Measurements from ENCODE around the gene IRF6.

The IRF6 gene

GRCh38 chr1:209767096-209767495 lies 38.8 kb downstream of the IRF6 start:
- Histone ChIP-seq H3K4me3 (ENCODE audit: low read depth in 1 of 2, low read length in 1 of 2) (peak overlapping the region; percentile 41 to 45), H3K27me3 (no peaks in the 10 kb centered on the region), H3K27ac (peak overlapping the region; percentile 98), H3K4me1 (ENCODE audit: control insufficient read depth in 1 of 2, insufficient read depth in 1 of 2, low read depth in 1 of 2, low read length in 1 of 2) (peaks cover 63 to 68% of the 10 kb centered on the region in 2 experiments), H3K36me3 (peaks cover 37% of the 10 kb centered on the region), H3K9me3 (no peaks in the 10 kb centered on the region)
- TF ChIP-seq CTCF (IDR thresholded peaks at IDR 0.05), result no peak

GRCh38 chr1:209766051-209766450 lies 39.9 kb downstream of the IRF6 start:
- no peak for TF ChIP-seq CTCF (IDR thresholded peaks at IDR 0.05)
- Histone ChIP-seq H3K36me3 (peaks cover 47% of the 10 kb centered on the region), H3K4me1 (ENCODE audit: control insufficient read depth in 1 of 2, insufficient read depth in 1 of 2, low read depth in 1 of 2, low read length in 1 of 2) (peaks cover 68 to 71% of the 10 kb centered on the region in 2 experiments), H3K27me3 (no peaks in the 10 kb centered on the region), H3K4me3 (ENCODE audit: low read depth in 1 of 2, low read length in 1 of 2) (peak overlapping the region in 1 of 2 experiments; percentile 45), H3K9me3 (no peaks in the 10 kb centered on the region), H3K27ac (peak overlapping the region; percentile 98)

GRCh38 chr1:209761011-209761635 lies 44.8 kb downstream of the IRF6 start:
- Histone ChIP-seq H3K4me1 (ENCODE audit: control insufficient read depth in 1 of 2, insufficient read depth in 1 of 2, low read depth in 1 of 2, low read length in 1 of 2) (peaks cover 69 to 70% of the 10 kb centered on the region in 2 experiments), H3K36me3 (peaks cover 68% of the 10 kb centered on the region), H3K4me3 (ENCODE audit: low read depth in 1 of 2, low read length in 1 of 2) (no peak overlapping the region), H3K27me3 (no peaks in the 10 kb centered on the region), H3K27ac (peak overlapping the region; percentile 98), H3K9me3 (no peaks in the 10 kb centered on the region)
- TF ChIP-seq CTCF (IDR thresholded peaks at IDR 0.05), result no peak

GRCh38 chr1:209759829-209760359 lies 46.0 kb downstream of the IRF6 start:
- Histone ChIP-seq H3K4me1 (ENCODE audit: control insufficient read depth in 1 of 2, insufficient read depth in 1 of 2, low read depth in 1 of 2, low read length in 1 of 2) (peaks cover 69 to 70% of the 10 kb centered on the region in 2 experiments), H3K9me3 (no peaks in the 10 kb centered on the region), H3K27ac (peak overlapping the region; percentile 98), H3K36me3 (peaks cover 64% of the 10 kb centered on the region), H3K4me3 (ENCODE audit: low read depth in 1 of 2, low read length in 1 of 2) (peak overlapping the region in 1 of 2 experiments; percentile 1), H3K27me3 (no peaks in the 10 kb centered on the region)
- no peak for TF ChIP-seq CTCF (IDR thresholded peaks at IDR 0.05)

GRCh38 chr1:209758400-209758799 lies 47.5 kb downstream of the IRF6 start:
- TF ChIP-seq CTCF (IDR thresholded peaks at IDR 0.05), result no peak
- H3K4me1 ChIP-seq (ENCODE audit: control insufficient read depth in 1 of 2, insufficient read depth in 1 of 2, low read depth in 1 of 2, low read length in 1 of 2), result peaks cover 78 to 82% of the 10 kb centered on the region in 2 experiments
- H3K4me3 ChIP-seq (ENCODE audit: low read depth in 1 of 2, low read length in 1 of 2), result peak overlapping the region; percentile 71 to 73
- H3K9me3 ChIP-seq, result no peaks in the 10 kb centered on the region
- peaks cover 49% of the 10 kb centered on the region for H3K36me3 ChIP-seq
- peak overlapping the region; percentile 98 for H3K27ac ChIP-seq
- no peaks in the 10 kb centered on the region for H3K27me3 ChIP-seq

All from neutrophil (primary cell).